GM12801 (cell line): Measurements from ENCODE around the gene NUDT6.

ENCODE experiments used
- TF ChIP-seq, protein P1 (sequence below): IDR thresholded peaks from one replicate; pipeline ENCODE4 v1.5.1; 2011; ENCODE audit warnings: control low read depth; ENCODE audit not compliant: insufficient read length; ENCODE audit errors: extremely low read depth

The NUDT6 gene, protein sequence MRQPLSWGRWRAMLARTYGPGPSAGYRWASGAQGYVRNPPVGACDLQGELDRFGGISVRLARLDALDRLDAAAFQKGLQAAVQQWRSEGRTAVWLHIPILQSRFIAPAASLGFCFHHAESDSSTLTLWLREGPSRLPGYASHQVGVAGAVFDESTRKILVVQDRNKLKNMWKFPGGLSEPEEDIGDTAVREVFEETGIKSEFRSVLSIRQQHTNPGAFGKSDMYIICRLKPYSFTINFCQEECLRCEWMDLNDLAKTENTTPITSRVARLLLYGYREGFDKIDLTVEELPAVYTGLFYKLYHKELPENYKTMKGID

DNA sequence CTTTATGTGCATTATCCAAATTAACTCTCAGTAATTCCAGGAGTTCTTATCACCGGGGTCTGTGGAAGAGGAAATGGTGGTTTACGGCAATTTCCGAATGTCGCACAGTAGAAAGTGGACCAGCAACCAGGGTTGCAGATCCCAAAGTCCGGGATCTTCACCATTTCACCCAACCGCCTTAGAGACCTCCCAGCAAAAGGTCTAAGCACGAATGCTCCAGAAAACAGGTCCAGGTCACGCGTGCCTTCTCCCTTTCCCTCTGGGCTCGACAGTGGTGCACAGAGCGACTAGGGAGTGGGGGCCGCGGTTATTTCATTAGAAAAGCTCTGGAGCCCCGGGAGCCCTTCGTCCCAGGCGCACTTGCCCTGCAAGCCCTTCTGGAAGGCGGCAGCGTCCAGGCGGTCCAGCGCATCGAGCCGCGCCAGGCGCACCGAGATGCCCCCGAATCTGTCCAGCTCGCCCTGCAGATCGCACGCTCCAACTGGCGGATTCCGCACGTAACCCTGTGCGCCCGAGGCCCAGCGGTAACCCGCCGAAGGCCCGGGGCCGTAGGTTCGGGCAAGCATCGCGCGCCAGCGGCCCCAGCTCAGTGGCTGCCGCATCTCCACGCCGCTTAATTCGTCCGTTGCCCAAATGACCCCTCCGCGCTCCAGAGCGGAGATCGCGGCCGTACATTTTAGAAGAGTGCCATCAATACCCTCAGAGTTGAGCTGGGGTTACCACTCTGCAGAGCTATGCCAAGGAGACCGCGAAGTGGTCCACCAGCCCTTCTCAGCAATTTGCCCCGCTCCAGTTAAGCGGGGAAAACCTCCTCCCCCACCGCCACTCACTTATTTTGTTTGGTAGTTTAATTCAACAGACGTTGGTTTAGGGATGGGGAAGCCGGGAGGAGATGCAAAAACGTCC lies at the start of gene NUDT6:
Gene NUDT6, minus strand, starts transcription at position 627 of the 906 bp plus-strand sequence. Its CDS starts 25 bp downstream, at position 602.
- TF ChIP-seq, protein P1, sequence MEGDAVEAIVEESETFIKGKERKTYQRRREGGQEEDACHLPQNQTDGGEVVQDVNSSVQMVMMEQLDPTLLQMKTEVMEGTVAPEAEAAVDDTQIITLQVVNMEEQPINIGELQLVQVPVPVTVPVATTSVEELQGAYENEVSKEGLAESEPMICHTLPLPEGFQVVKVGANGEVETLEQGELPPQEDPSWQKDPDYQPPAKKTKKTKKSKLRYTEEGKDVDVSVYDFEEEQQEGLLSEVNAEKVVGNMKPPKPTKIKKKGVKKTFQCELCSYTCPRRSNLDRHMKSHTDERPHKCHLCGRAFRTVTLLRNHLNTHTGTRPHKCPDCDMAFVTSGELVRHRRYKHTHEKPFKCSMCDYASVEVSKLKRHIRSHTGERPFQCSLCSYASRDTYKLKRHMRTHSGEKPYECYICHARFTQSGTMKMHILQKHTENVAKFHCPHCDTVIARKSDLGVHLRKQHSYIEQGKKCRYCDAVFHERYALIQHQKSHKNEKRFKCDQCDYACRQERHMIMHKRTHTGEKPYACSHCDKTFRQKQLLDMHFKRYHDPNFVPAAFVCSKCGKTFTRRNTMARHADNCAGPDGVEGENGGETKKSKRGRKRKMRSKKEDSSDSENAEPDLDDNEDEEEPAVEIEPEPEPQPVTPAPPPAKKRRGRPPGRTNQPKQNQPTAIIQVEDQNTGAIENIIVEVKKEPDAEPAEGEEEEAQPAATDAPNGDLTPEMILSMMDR: no peak

DNA sequence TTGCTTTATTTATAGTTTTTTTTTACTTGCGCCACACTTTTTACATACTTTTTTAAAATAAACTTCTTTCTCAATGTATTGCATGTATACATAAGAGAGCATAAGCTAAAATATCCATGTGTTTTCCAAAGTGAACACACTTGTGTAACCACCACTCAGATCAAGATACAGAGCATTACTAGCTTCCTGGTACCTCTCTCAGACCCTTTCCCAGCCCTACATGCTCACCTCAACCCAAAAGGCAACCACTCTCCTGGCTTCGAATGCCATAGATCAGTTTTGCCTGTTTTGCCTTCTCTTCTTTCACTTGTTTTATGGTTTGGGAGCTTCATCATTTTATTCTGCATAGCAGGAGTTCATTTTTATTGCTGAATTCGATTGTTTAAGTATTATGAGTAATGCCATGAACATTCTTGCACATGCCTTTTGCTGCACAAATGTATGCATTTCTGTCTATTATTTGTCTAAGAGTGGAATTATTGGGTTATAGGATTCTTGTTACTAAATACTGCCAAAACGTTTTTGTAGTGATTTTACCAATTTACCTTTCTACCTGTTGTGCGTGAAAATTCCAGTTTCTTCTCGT lies 45.9 kb upstream of the NUDT6 start:
- TF ChIP-seq, protein P1: no peak

DNA sequence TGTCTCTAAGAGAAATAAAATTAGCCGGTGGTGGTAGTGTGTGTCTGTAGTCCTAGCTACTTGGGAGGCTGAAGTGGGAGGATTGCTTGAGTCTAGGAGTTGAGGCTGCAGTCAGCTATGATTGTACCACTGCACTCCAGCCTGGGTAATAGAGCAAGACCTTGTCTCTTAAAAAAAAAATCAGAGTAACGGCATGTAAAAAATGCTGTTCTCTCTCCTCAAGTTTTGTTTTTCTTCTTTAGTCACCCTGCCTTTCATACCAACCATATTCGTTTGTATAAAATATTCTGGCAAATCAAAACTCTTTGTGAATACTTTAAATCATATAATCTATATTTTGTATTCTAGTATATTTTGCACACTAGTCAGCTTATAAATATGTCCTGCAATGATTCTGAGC lies 44.8 kb upstream of the NUDT6 start:
- TF ChIP-seq, protein P1: no peak

DNA sequence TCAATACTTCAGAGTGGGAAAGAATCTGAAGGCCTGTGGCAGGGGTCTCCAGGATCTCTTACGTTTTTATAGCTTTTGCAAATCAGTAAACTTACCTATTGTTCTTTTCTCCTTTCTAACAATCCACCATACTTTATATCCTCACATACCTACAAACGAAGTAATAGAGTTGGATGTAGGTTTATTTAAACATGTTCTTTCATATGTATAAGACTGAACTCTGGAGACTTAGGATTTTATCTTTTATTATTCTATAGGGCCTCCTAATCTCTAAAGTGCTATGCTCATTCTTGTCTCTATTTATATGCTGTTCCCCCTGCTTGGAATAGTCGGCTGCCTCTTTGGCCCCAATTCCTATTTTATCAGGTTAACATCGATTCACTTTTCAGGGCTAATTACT lies 43.8 kb upstream of the NUDT6 start:
- TF ChIP-seq, protein P1: no peak

DNA sequence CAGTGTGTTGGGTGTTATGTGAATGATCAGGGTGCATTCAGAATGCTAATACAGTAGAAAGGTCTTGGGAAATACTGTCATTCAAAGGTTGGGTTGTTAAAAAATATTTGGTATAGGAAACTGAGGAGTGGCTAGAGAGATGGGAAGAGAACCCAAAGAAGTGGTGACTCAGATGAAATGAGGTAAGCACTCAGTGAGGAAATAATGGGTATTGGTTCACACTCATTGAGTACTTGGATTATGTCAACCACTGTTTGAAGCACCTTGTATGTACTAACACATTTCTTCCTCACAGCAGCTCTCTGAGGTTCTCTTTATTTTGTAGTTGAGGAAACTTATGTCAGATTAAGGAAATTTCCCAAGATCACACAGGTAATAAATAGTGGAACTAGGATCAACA lies 40.8 kb upstream of the NUDT6 start:
- TF ChIP-seq, protein P1: no peak

DNA sequence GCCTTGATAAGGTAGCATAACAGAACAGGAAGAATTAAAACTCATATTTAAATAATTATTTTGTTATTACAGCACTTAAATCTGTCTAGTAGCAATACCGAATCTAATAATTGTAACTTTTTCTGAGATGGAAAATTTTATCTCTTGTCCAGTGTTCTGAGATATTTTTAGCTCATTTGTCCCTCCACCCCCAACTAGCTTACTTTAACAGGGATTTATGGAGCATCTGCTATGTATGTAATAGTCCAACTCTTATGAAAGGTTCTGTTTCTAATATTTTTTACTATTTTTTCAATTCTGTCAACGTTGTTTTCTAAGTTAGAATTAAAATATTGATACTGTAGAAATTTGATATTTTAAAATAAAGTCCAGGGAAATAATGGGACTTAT lies 38.2 kb upstream of the NUDT6 start:
- TF ChIP-seq, protein P1: no peak

DNA sequence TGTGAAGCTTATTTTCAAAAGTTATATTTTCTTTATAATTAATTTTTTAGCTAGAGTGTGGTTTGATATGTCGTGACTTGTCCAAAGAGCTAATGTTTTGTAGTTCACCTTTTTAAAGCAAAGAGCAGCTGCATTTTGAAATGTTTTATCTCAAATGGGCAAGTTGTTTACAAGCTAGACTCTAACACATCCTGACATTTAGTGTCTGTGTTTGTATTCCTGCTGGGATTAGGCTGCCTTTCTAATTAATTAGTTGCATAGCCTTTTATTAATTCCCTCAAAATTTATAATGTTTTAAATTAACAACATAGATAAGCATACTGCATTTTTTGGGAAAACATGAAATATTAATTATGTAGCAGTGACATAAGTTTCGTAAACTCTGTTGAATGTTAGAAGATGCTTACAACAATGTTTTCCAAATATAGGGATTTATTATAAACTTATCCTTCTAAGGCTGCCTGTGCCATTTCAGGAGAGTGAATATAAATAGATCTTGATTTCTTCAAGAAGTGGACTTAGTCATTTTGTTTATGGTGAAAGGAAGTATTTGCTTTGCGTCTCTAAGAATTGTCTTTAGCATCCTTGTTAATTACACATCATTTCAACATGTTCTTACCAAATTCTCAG lies 37.7 kb upstream of the NUDT6 start:
- TF ChIP-seq, protein P1: no peak
